ENCODE results near the gene RFLNA.

Gene RFLNA

GRCh38 chr12:124361996-124362395 is 67.1 kb downstream of the RFLNA start:
- DNase-seq: no peak

DNA sequence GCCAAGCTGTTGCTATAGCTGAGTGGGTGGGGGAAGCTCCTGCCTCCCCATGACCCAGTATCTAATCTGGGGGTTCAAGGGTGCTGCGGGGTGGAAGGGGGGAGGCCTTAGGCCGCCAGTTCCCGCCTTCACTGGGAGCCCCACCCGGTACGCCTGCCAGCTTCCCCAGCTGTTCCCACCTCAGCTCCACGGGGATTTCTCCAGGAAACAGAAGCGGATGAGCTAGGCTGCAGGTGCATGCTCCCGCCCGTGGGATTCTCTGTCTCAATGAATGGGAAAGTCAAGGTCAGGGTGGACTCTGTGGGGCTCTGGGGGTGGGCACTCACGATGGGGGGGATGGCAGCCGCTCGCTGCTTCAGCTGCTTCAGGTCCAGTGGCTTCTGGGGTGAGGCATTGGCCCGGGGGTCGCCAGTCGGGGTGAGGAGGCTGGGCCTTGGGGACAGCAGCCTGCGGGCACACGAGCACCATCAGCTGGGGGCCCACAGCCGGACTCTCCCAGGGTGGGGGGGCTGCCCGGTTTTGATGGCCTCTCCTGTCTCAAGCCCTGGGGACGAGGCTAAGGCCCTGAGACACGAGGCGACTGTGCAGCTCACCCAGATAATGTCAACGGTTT is 68.6 kb downstream of the RFLNA start:
- DNase-seq: no peak

- no peak for DNase-seq
Observed at GRCh38 chr12:124364543-124364942, 69.7 kb downstream of the RFLNA start.

Measured in stimulated activated CD4-positive, alpha-beta T cell treated with anti-CD3 and anti-CD28 coated beads, Interleukin-1b, Interleukin-23, amount 100 ng/mL, for 48 hours (primary cell).